PC-3 (cell line): Measurements from ENCODE around the gene NIFK.

Source experiments
- CTCF ChIP-seq: fragments of 300-600 bp; sonication (generic); conservative IDR thresholded peaks from 2 replicates; pipeline ENCODE4 v1.5.1; 2017; ENCODE audit warnings: antibody characterized with exemption, low read depth, mild to moderate bottlenecking, low read length
- EZH2 ChIP-seq: fragments of 300-600 bp; sonication (generic); IDR thresholded peaks from one replicate; pipeline ENCODE4 v1.6.1; 2017; ENCODE audit warnings: antibody characterized with exemption, mild to moderate bottlenecking, low read length; ENCODE audit not compliant: unreplicated experiment
- EZH2phosphoT487 ChIP-seq: fragments of 300-600 bp; sonication (generic); IDR thresholded peaks from 2 replicates; pipeline ENCODE4 v1.6.1; 2018; ENCODE audit warnings: mild to moderate bottlenecking, antibody characterized with exemption, low read length, borderline replicate concordance

GRCh38 chr2:121688820-121689219, 47.9 kb downstream of the NIFK start:
- TF ChIP-seq CTCF: no peak
- no peak for TF ChIP-seq EZH2phosphoT487
- TF ChIP-seq EZH2: no peak
